ENCODE measurements around the gene KCNK13. TPM values are rescaled to one million over a fixed set of nuclear protein-coding genes. Genes with fewer than 3 reads are reported as not detected.

The KCNK13 gene
- total RNA-seq, 4 donors from 2014 or later: 0.28 to 5.9 (median 2.0) TPM; not detected in 1

GRCh38 chr14:90175631-90176030 is 113.8 kb downstream of the KCNK13 start:
- no peak for TF ChIP-seq CTCF (IDR thresholded peaks at IDR 0.05)
- DNase-seq (ENCODE audit: low spot score) (no peak), ATAC-seq (ENCODE audit: low FRiP score) (no peak)

- DNase-seq (ENCODE audit: low spot score): no peak
- no peak for ATAC-seq (ENCODE audit: low FRiP score)
- TF ChIP-seq CTCF (IDR thresholded peaks at IDR 0.05): no peak
Observed at GRCh38 chr14:90177539-90178189, 115.9 kb downstream of the KCNK13 start.

GRCh38 chr14:90179357-90179756 is 117.6 kb downstream of the KCNK13 start:
- DNase-seq (ENCODE audit: low spot score) (no peak), ATAC-seq (ENCODE audit: low FRiP score) (no peak)
- no peak for TF ChIP-seq CTCF (IDR thresholded peaks at IDR 0.05)

GRCh38 chr14:90179809-90180779 is 118.3 kb downstream of the KCNK13 start:
- DNase-seq (ENCODE audit: low spot score): no peak
- no peak for ATAC-seq (ENCODE audit: low FRiP score)

GRCh38 chr14:90184094-90184493 is 122.3 kb downstream of the KCNK13 start:
- ATAC-seq (ENCODE audit: low FRiP score) (no peak), DNase-seq (ENCODE audit: low spot score) (no peak)
- TF ChIP-seq CTCF (IDR thresholded peaks at IDR 0.05): no peak

More at GRCh38 chr14:90179809-90180779, 118.3 kb downstream of the KCNK13 start:
- no peak for TF ChIP-seq CTCF (IDR thresholded peaks at IDR 0.05)

GRCh38 chr14:90184571-90185266 is 122.9 kb downstream of the KCNK13 start:
- no peak for ATAC-seq (ENCODE audit: low FRiP score)
- no peak for TF ChIP-seq CTCF (IDR thresholded peaks at IDR 0.05)
- DNase-seq (ENCODE audit: low spot score): no peak

Measured in omental fat pad (tissue), 4 donors.